Dedifferentiated amniotic fluid mesenchymal stem cell (primary cell): ENCODE measurements around the gene NOL6.
"Not testable (repeated sequence)": the region's sequence is repeated elsewhere in the genome, so short reads cannot be mapped to it uniquely, and the experiment has no call there.

Experiments
- DNase-seq: peaks from one replicate; pipeline ENCODE4 v3.0.0-alpha.2; 2016; ENCODE audit errors: extremely low spot score

NOL6 gene

GRCh38 chr9:33435821-33436277 is 37.9 kb downstream of the NOL6 start:
- no peak for DNase-seq

GRCh38 chr9:33434317-33435105 is 39.2 kb downstream of the NOL6 start:
- no peak for DNase-seq

GRCh38 chr9:33433871-33434270 is 39.9 kb downstream of the NOL6 start:
- DNase-seq: no peak

GRCh38 chr9:33431420-33431819 is 42.3 kb downstream of the NOL6 start:
- DNase-seq: no peak

- DNase-seq: no peak
These were observed 42.8 kb downstream of the NOL6 start for GRCh38 chr9:33430942-33431341.

- DNase-seq: no peak
These were observed 44.3 kb downstream of the NOL6 start for GRCh38 chr9:33429256-33429985.

GRCh38 chr9:33426843-33427293 is 46.9 kb downstream of the NOL6 start:
- DNase-seq: no peak

GRCh38 chr9:33425128-33425533 is 48.6 kb downstream of the NOL6 start:
- DNase-seq: no peak

- DNase-seq: not testable (repeated sequence)
These were observed 49.2 kb downstream of the NOL6 start for GRCh38 chr9:33424492-33424891.

GRCh38 chr9:33424043-33424442 is 49.7 kb downstream of the NOL6 start:
- not testable (repeated sequence) for DNase-seq

GRCh38 chr9:33419708-33420303 is 53.9 kb downstream of the NOL6 start:
- DNase-seq: no peak

- no peak for DNase-seq
These were observed 55.6 kb downstream of the NOL6 start for GRCh38 chr9:33418090-33418489.

GRCh38 chr9:33416996-33417395 is 56.7 kb downstream of the NOL6 start:
- DNase-seq: no peak

- no peak for DNase-seq
These were observed 58.2 kb downstream of the NOL6 start for GRCh38 chr9:33415501-33416038.

- no peak for DNase-seq
These were observed 58.7 kb downstream of the NOL6 start for GRCh38 chr9:33414889-33415500.

GRCh38 chr9:33414268-33414667 is 59.5 kb downstream of the NOL6 start:
- no peak for DNase-seq
